K562 (cell line): ENCODE measurements around the gene CFAP97D2. TPM values are rescaled to one million over a fixed set of nuclear protein-coding genes. Genes with fewer than 3 reads are reported as not detected.

Source experiments
- ARID2 ChIP-seq: fragments of 450-650 bp; IDR thresholded peaks from 2 replicates; pipeline ENCODE4 v1.6.1; 2017; ENCODE audit warnings: antibody characterized with exemption, mild to moderate bottlenecking
- BRF1 ChIP-seq: IDR thresholded peaks from 3 replicates; pipeline ENCODE4 v1.6.1; 2011; ENCODE audit warnings: borderline replicate concordance, mild to moderate bottlenecking; ENCODE audit not compliant: insufficient read length; ENCODE audit errors: extremely low read depth
- C11orf30 ChIP-seq: fragments of 450-650 bp; IDR thresholded peaks from 2 replicates; pipeline ENCODE4 v1.6.1; 2016; ENCODE audit warnings: low read depth, mild to moderate bottlenecking
- CBFA2T3 ChIP-seq: fragments of 450-650 bp; IDR thresholded peaks from 2 replicates; pipeline ENCODE4 v1.6.1; 2017
- CXXC5 ChIP-seq: fragments of 250-450 bp; sonication (Bioruptor Pico); IDR thresholded peaks from 2 replicates; pipeline ENCODE4 v1.8.0; 2022; ENCODE audit warnings: inconsistent platforms, mild to moderate bottlenecking, moderate library complexity
- DLX4 ChIP-seq: fragments of 250-450 bp; sonication (Bioruptor Pico); IDR thresholded peaks from 2 replicates; pipeline ENCODE4 v1.6.1; 2021; ENCODE audit warnings: mild to moderate bottlenecking
- EWSR1 ChIP-seq: fragments of 450-650 bp; IDR thresholded peaks from 2 replicates; pipeline ENCODE4 v1.6.1; 2018; ENCODE audit warnings: borderline replicate concordance, mild to moderate bottlenecking, low read depth, moderate library complexity; ENCODE audit not compliant: partially characterized antibody
- GATA2 ChIP-seq: sonication (generic); formaldehyde crosslinking; IDR thresholded peaks from 2 replicates; pipeline ENCODE4 v1.4.0; 2020; ENCODE audit warnings: mild to moderate bottlenecking, missing genetic modification reagents
- HDAC1 ChIP-seq, 2 experiments: fragments of 450-650 bp; IDR thresholded peaks; 2 replicates each; pipeline ENCODE4 v1.6.1; 2016 to 2017; ENCODE audit warnings: inconsistent platforms in 1 of 2, mild to moderate bottlenecking in 1 of 2, moderate library complexity in 1 of 2
- MAX ChIP-seq: sonication (generic); formaldehyde crosslinking; IDR thresholded peaks from 2 replicates; pipeline ENCODE4 v1.9.0; 2022; ENCODE audit warnings: mild to moderate bottlenecking, missing genetic modification reagents
- NFATC3 ChIP-seq: fragments of 450-650 bp; IDR thresholded peaks from 2 replicates; pipeline ENCODE4 v1.6.1; 2017; ENCODE audit warnings: mild to moderate bottlenecking
- NFE2 ChIP-seq: IDR thresholded peaks from 2 replicates; pipeline ENCODE4 v1.6.1; 2014; ENCODE audit warnings: antibody characterized with exemption, low read depth
- POLR2G ChIP-seq: fragments of 200-400 bp; formaldehyde crosslinking; IDR thresholded peaks from 2 replicates; pipeline ENCODE4 v1.6.1; 2017; ENCODE audit warnings: low read depth, mild to moderate bottlenecking, antibody characterized with exemption, low read length, moderate library complexity
- RBBP5 ChIP-seq: fragments of 200-600 bp; sonication (generic); IDR thresholded peaks from 2 replicates; pipeline ENCODE4 v1.6.1; 2012; ENCODE audit warnings: borderline replicate concordance, mild to moderate bottlenecking, low read length, control low read depth, inconsistent platforms; ENCODE audit not compliant: insufficient read depth, poor library complexity, severe bottlenecking
- TSC22D4 ChIP-seq: fragments of 450-650 bp; IDR thresholded peaks from 2 replicates; pipeline ENCODE4 v1.6.1; 2016; ENCODE audit warnings: missing genetic modification characterization, missing biosample characterization, control low read depth
- ZBTB8A ChIP-seq: fragments of 450-650 bp; IDR thresholded peaks from 2 replicates; pipeline ENCODE4 v1.6.1; 2018; ENCODE audit warnings: mild to moderate bottlenecking, moderate library complexity; ENCODE audit not compliant: partially characterized antibody
- ZKSCAN3 ChIP-seq: fragments of 250-450 bp; sonication (Bioruptor Pico); IDR thresholded peaks from 2 replicates; pipeline ENCODE4 v1.4.0; 2020
- ZNF175 ChIP-seq: fragments of 200-800 bp; sonication (Bioruptor generic); IDR thresholded peaks from 2 replicates; pipeline ENCODE4 v1.6.1; 2016; ENCODE audit warnings: low read depth, mild to moderate bottlenecking, missing genetic modification characterization, missing compliant biosample characterization
- ZNF212 ChIP-seq: fragments of 450-650 bp; formaldehyde crosslinking; IDR thresholded peaks from 2 replicates; pipeline ENCODE4 v1.4.0; 2020; ENCODE audit warnings: mild to moderate bottlenecking
- ZNF277 ChIP-seq: fragments of 250-450 bp; sonication (Bioruptor Pico); IDR thresholded peaks from 2 replicates; pipeline ENCODE4 v1.8.0; 2022; ENCODE audit warnings: inconsistent platforms, mild to moderate bottlenecking, moderate library complexity, borderline replicate concordance
- ZNF436 ChIP-seq: fragments of 250-450, 450-650 bp; sonication (Bioruptor Pico); formaldehyde crosslinking; IDR thresholded peaks from 2 replicates; pipeline ENCODE4 v1.7.0; 2020; ENCODE audit warnings: mild to moderate bottlenecking
- polyA plus RNA-seq, 8 experiments: library from polyadenylated mRNA; depleted of rRNA in 4 of 8; stranded (reverse) in 5 of 8; unstranded in 3 of 8; fragments of >200 nt; fragmentation: Nextera tagmentation in 2 of 8; fragmentation: Illumina TruSeq in 1 of 8; extraction: Ambion mirVana in 2 of 8; extraction: Trizol in 1 of 8; gene quantifications; 2 replicates each; pipeline versions ENCODE4 v1.2.1 to v1.2.3, GENCODE V29; 2011 to 2014; ENCODE audit warnings: inconsistent platforms in 1 of 8, missing spikeins in 1 of 8
- total RNA-seq, 7 experiments: library from RNA; depleted of rRNA in 6 of 7; stranded (reverse); fragments of >200 nt in 6 of 7; fragmentation: Illumina TruSeq in 2 of 7; extraction: Trizol in 2 of 7; gene quantifications; 2 replicates each; pipeline versions ENCODE4 v1.2.1 to v1.2.3, GENCODE V29; 2011 to 2021; ENCODE audit warnings: low replicate concordance in 1 of 7
- TF ChIP-seq, protein P1 (sequence below): sonication (generic); formaldehyde crosslinking; IDR thresholded peaks from 2 replicates; pipeline ENCODE4 v1.8.0; 2023; ENCODE audit warnings: missing genetic modification reagents, mild to moderate bottlenecking, borderline replicate concordance

The CFAP97D2 gene
- total and polyA plus RNA-seq, 9 of the 15 experiments (the other 6 are each of a cell fraction or from before 2014, with no cell fraction given), result not detected

GRCh38 chr13:114131583-114132418 is 47.3 kb upstream of the CFAP97D2 start (continued):
- no peak for TF ChIP-seq GATA2 (CRISPR knock-in tag)
- TF ChIP-seq ZNF277 (CRISPR knock-in tag), result no peak
- TF ChIP-seq EWSR1, result no peak
- no peak for TF ChIP-seq ZNF212
- no peak for TF ChIP-seq CBFA2T3
- TF ChIP-seq ZNF175 (CRISPR knock-in tag), result no peak
- no peak for TF ChIP-seq DLX4 (CRISPR knock-in tag)
- TF ChIP-seq TSC22D4 (tag), result no peak
- TF ChIP-seq NFE2, result no peak
- peak; percentile 16 for TF ChIP-seq RBBP5
- no peak for TF ChIP-seq ARID2
- TF ChIP-seq NFATC3, result no peak
- TF ChIP-seq ZBTB8A, result no peak
- TF ChIP-seq ZNF436 (CRISPR knock-in tag), result no peak
- no peak for TF ChIP-seq BRF1
- peak; percentile 55 for TF ChIP-seq POLR2G
- TF ChIP-seq, protein P1, sequence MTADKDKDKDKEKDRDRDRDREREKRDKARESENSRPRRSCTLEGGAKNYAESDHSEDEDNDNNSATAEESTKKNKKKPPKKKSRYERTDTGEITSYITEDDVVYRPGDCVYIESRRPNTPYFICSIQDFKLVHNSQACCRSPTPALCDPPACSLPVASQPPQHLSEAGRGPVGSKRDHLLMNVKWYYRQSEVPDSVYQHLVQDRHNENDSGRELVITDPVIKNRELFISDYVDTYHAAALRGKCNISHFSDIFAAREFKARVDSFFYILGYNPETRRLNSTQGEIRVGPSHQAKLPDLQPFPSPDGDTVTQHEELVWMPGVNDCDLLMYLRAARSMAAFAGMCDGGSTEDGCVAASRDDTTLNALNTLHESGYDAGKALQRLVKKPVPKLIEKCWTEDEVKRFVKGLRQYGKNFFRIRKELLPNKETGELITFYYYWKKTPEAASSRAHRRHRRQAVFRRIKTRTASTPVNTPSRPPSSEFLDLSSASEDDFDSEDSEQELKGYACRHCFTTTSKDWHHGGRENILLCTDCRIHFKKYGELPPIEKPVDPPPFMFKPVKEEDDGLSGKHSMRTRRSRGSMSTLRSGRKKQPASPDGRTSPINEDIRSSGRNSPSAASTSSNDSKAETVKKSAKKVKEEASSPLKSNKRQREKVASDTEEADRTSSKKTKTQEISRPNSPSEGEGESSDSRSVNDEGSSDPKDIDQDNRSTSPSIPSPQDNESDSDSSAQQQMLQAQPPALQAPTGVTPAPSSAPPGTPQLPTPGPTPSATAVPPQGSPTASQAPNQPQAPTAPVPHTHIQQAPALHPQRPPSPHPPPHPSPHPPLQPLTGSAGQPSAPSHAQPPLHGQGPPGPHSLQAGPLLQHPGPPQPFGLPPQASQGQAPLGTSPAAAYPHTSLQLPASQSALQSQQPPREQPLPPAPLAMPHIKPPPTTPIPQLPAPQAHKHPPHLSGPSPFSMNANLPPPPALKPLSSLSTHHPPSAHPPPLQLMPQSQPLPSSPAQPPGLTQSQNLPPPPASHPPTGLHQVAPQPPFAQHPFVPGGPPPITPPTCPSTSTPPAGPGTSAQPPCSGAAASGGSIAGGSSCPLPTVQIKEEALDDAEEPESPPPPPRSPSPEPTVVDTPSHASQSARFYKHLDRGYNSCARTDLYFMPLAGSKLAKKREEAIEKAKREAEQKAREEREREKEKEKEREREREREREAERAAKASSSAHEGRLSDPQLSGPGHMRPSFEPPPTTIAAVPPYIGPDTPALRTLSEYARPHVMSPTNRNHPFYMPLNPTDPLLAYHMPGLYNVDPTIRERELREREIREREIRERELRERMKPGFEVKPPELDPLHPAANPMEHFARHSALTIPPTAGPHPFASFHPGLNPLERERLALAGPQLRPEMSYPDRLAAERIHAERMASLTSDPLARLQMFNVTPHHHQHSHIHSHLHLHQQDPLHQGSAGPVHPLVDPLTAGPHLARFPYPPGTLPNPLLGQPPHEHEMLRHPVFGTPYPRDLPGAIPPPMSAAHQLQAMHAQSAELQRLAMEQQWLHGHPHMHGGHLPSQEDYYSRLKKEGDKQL (CRISPR knock-in tag), result no peak
- TF ChIP-seq CXXC5 (CRISPR knock-in tag), result no peak
- TF ChIP-seq C11orf30, result no peak
- TF ChIP-seq HDAC1 (IDR thresholded peaks at IDR 0.05), result peak in 1 of 2 experiments; percentile 87; a peak in 1 of 4 replicates
- TF ChIP-seq MAX (CRISPR knock-in tag), result peak; percentile 69
- no peak for TF ChIP-seq ZKSCAN3
